ENCODE data around the gene KRTAP9-2. TPM values are rescaled to one million over a fixed set of nuclear protein-coding genes. Genes with fewer than 3 reads are reported as not detected.
"Not testable (repeated sequence)": the region's sequence is repeated elsewhere in the genome, so short reads cannot be mapped to it uniquely, and the experiment has no call there.

Gene KRTAP9-2
- total RNA-seq, 2 donors from 2014 or later, result not detected

DNA sequence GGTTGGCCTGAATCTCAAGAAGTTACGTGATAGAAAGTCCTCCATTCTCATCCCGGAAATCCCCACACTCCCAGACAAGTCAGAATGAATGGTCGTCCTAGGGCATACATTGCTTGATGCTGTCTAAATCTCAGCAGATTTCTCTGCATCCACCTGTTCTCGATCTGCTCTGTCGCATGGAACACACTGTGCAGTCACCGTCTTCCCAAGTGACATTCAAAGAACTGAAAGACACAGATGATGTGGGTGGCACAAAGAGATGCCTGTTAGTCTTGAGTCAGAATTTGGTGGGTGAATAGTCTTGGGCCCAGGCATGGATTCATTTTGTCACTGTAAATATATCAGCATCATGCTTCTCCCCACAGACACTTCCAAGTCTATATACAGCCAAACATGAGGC is 5.3 kb downstream of the KRTAP9-2 start:
- ATAC-seq (no peak), DNase-seq (no peak)
- intact Hi-C loops (cut with DNase I), result no loop called here

DNA sequence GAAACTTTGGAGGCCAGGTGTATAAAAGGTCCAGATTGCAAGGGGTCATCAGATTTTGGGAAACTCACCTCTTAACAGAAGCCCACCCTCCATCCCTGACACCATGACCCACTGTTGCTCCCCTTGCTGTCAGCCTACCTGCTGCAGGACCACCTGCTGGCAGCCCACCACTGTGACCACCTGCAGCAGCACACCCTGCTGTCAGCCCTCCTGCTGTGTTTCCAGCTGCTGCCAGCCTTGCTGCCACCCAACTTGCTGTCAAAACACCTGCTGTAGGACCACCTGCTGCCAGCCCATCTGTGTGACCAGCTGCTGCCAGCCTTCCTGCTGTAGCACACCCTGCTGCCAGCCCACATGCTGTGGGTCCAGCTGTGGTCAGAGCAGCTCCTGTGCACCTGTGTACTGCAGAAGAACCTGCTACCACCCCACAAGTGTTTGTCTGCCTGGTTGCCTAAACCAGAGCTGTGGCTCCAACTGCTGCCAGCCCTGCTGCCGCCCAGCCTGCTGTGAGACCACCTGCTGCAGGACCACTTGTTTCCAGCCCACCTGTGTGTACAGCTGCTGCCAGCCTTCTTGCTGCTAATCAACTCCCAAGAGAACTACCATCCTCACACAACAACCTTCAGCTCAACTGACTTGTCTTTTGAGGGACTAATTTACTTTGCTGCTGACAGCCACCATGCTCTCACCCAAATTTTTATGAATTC is 6.1 kb downstream of the KRTAP9-2 start, which contains the start of gene KRTAP9-3:
TSS of gene KRTAP9-3 (plus strand) at position 51 of the 707 bp plus-strand sequence. CDS start at position 104, 53 bp downstream.
- intact Hi-C loops (cut with DNase I), result not testable (repeated sequence)

DNA sequence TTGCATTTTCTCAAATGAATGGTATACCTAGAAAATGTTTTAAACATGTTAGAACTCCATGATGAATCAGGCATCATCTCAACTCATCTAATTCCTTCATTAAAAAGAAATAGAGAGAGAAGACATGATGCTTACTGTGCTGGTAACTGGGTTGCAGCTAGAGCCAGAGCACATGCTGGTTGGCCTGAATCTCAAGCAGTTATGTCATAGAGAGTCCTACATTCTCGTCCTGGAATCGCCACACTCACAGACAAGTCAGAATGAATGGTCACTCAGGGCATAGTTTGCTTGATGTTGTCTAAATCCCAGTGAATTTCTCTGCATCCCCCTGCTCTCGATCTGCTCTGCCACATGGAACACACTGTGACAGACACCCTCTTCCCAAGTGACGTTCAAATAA is 10.7 kb downstream of the KRTAP9-2 start:
- intact Hi-C loops (cut with DNase I); DNase-seq; ATAC-seq: not testable (repeated sequence)

More for the DNA sequence above, 6.1 kb downstream of the KRTAP9-2 start, which contains the start of gene KRTAP9-3:
- not testable (repeated sequence) for DNase-seq, ATAC-seq

DNA sequence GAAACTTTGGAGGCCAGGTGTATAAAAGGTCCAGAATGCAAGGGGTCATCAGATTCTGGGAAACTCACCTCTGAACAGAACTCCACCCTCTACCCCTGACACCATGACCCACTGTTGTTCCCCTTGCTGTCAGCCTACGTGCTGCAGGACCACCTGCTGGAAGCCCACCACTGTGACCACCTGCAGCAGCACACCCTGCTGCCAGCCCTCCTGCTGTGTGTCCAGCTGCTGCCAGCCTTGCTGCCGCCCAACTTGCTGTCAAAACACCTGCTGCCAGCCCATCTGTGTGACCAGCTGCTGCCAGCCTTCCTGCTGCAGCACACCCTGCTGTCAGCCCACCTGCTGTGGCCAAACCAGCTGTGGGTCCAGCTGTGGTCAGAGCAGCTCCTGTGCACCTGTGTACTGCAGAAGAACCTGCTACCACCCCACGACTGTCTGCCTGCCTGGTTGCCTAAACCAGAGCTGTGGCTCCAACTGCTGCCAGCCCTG is 11.5 kb downstream of the KRTAP9-2 start, which contains the start of gene KRTAP9-8:
TSS of gene KRTAP9-8 (plus strand) at position 51 of the 489 bp plus-strand sequence. CDS start at position 104, 53 bp downstream.
- intact Hi-C loops (cut with DNase I); ATAC-seq; DNase-seq: not testable (repeated sequence)

DNA sequence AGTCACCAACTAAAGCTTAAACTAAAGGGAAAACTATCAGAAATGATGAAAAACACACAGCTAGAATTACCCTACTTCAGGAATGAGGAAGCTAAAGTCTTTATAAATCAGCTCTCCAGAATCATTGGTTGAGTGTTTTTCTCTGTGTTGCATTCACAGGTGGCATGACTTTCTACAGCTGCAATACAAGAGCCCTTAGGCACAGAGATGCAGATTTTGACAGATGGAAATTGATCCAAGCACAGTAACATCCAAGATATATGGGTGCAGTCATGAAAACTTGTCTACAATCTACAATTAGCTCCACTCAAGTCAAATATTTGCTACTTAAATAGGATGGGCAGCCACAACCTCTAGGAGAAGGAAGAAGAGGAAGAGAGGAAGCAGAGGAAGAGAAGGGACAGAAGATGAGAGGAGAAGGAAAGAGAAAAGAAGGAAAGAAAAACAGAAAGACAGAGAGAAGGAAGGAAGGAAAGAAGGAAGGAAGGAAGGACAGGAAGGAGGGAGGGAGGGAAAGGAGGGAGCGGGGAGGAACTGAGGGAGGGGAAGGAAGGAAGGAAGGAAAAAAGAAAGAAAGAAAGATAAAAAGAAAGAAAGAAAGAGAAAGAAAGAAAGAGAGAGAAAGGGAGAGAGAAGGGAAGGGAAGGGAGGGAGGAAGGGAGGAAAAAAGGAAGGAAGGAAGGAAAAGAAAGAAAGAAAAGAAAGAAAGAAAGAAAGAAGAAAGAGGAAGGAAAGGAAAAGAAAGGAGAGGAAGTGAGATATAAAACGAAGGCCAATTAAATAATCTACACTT is 20.7 kb downstream of the KRTAP9-2 start:
- ATAC-seq; DNase-seq; intact Hi-C loops (cut with DNase I): not testable (repeated sequence)

DNA sequence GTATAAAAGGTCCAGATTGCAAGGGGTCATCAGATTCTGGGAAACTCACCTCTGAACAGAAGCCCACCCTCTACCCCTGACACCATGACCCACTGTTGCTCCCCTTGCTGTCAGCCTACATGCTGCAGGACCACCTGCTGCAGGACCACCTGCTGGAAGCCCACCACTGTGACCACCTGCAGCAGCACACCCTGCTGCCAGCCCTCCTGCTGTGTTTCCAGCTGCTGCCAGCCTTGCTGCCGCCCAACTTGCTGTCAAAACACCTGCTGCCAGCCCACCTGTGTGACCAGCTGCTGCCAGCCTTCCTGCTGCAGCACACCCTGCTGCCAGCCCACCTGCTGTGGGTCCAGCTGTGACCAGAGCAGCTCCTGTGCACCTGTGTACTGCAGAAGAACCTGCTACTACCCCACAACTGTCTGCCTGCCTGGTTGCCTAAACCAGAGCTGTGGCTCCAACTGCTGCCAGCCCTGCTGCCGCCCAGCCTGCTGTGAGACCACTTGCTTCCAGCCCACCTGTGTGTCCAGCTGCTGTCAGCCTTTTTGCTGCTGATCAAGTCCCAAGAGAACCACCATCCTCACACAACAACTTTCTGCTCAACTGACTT is 23.3 kb downstream of the KRTAP9-2 start, which contains the start of gene KRTAP9-4:
TSS of gene KRTAP9-4 (plus strand) at position 51 of the 604 bp plus-strand sequence. CDS start at position 85, 34 bp downstream.
- ATAC-seq; DNase-seq; intact Hi-C loops (cut with DNase I): not testable (repeated sequence)

DNA sequence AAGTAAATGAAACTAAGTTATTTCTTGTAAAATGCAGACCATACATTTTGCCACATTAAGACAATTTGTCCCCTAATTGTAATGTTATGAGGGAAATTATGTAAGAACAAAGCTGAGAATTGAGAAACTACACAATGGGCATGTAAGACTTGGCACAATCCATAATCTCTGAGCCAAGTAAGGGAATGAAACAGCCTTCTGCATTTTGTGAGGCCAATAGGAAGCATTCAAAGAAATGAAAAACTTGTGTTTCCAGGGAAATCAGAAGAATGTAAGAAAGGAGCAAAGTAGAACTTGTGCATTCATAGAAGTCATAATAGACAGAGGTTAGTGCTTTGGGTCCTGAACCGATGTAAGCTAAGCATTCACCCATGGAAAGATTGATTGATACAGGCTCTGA is 24.8 kb downstream of the KRTAP9-2 start:
- intact Hi-C loops (cut with DNase I), result no loop called here
- ATAC-seq, result no peak
- DNase-seq, result no peak

DNA sequence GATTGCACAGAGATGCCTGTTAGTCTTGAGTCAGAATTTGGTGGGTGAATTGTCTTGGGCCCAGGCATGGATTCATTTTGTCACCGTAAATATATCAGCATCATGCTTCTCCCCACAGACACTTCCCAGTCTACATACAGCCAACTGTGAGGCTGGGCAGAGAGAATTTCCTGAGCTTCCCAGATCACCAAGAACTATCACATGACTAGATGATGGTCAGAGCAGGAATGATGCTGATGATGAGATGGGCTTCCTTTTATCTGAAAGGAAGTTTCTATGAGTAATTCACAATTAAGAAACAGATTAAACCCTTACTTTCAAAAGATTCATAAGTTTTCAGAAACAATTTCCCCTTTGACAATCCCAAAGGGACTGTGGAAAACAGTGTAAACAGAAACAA is 28.4 kb downstream of the KRTAP9-2 start:
- ATAC-seq (no peak), DNase-seq (no peak)
- intact Hi-C loops (cut with DNase I), result no loop called here

DNA sequence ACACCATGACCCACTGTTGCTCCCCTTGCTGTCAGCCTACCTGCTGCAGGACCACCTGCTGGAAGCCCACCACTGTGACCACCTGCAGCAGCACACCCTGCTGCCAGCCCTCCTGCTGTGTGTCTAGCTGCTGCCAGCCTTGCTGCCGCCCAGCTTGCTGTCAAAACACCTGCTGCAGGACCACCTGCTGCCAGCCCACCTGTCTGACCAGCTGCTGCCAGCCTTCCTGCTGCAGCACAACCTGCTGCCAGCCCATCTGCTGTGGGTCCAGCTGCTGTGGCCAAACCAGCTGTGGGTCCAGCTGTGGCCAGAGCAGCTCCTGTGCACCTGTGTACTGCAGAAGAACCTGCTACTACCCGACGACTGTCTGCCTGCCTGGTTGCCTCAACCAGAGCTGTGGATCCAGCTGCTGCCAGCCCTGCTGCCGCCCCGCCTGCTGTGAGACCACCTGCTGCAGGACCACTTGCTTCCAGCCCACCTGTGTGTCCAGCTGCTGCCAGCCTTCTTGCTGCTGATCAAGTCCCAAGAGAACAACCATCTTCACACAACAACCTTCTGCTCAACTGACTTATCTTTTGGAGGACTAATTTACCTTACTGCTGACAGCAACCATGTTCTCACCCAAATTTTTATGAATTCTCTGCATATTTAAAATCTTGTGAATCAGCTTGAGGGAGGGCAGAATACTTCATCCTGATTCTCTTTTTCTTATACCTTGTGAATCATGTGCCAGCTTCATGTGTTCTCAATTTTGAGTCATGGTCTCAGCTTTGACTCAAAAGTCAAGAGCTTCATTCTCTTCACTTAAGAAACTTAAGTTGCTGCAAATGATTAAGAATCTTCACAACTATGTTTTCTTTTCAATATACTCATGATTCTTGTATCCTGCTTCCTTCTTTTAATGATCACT is 29.2 kb downstream of the KRTAP9-2 start, which contains the start of gene KRTAP9-9:
TSS of gene KRTAP9-9 (plus strand) at position 4 of the 910 bp plus-strand sequence.
- intact Hi-C loops (cut with DNase I); ATAC-seq: not testable (repeated sequence)

DNA sequence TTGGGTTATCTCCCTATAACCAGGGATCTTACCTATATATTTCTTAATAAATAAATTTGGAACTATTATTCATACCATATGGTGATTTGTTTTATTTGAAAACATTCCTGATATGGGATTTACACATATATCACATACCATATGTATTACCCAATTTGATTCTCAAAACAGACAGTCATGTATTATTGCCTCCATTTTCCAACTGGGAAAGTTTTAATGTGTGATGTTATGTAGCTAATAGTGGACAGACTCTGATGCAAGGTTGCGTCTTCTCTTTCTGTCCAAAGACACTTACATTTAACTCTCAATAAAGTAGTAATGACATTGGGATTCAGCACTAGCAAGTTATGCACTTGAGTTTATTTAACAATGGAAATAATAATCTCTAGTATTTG is 29.8 kb downstream of the KRTAP9-2 start:
- no peak for ATAC-seq
- no peak for DNase-seq
- intact Hi-C loops (cut with DNase I), result no loop called here

More for the DNA sequence above, 29.2 kb downstream of the KRTAP9-2 start, which contains the start of gene KRTAP9-9:
- DNase-seq, result not testable (repeated sequence)

DNA sequence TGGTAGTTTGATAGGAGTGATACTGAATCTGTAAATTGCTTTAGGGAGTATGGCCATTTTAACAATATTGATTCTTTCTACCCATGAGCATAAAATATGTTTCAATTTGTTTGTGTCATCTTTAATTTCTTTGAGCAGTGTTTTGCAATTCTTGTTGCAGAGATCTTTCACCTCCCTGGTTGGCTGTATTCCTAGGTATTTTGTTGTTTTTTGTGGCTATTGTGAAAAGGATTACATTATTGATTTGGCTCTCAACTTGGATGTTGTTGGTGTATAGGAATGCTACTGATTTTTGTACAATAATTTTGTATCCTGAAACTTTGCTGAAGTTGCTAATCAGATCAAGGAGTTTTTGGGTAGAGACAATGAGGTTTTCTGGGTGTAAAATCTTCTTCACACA is 32.0 kb downstream of the KRTAP9-2 start:
- intact Hi-C loops (cut with DNase I), result no loop called here
- no peak for DNase-seq
- ATAC-seq, result no peak

DNA sequence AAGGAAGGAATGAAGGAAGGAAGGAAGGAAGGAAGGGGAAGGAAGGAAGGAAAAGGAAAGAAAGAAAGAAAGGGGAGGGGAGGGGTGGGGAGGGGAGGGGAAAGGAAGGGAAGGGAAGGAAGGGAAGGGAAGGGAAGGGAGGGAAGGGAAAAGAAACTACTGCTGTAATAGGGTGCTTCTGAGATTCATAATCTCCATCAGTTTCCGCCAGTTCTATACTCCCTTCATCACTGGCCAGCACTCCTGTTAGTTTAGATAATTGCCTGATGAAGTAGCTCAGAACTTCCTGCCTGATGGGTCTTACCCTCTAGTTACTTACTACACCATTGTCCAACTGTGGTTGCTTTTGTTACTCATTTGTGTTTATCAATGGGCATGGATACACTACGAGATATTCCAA is 36.8 kb downstream of the KRTAP9-2 start:
- intact Hi-C loops (cut with DNase I), result no loop called here
- no peak for ATAC-seq
- no peak for DNase-seq

DNA sequence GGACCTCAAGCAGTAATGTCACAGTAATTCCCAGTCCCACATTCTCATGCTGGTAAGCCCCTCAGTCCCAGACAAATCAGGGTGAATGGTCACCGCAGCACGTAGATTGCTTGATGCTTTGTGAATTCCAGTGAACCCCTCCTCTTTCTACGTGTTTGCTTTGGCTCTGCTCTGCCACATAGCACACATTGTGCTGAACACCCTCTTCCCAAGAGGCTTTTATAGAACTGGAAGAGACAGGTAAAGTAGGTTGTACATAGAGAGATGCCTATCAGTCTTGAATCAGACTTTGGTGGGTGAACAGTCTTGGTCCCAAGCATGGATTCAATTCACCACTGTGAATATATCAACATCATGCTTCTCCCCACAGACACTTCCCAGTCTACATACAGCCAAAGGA is 38.2 kb downstream of the KRTAP9-2 start:
- intact Hi-C loops (cut with DNase I), result no loop called here
- no peak for ATAC-seq
- no peak for DNase-seq

DNA sequence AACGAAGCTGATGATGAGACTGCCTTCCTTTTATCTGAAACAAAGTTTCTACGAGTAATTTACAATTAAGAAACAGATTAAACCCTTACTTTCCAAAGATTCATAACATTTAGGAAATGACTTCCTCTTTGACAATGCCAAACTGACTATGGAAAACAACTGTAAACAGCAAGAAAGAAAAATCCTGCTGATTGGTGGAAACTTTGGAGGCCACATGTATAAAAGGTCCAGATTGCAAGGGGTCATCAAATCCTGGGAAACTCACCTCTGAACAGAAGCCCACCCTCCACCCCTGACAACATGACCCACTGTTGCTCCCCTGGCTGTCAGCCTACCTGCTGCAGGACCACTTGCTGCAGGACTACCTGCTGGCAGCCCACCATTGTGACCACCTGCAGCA is 38.6 kb downstream of the KRTAP9-2 start, which contains the start of gene KRTAP9-6:
TSS of gene KRTAP9-6 (plus strand) at position 301 of the 400 bp plus-strand sequence. CDS start at position 301, 0 bp downstream.
- intact Hi-C loops (cut with DNase I), result no loop called here
- ATAC-seq (no peak), DNase-seq (no peak)

DNA sequence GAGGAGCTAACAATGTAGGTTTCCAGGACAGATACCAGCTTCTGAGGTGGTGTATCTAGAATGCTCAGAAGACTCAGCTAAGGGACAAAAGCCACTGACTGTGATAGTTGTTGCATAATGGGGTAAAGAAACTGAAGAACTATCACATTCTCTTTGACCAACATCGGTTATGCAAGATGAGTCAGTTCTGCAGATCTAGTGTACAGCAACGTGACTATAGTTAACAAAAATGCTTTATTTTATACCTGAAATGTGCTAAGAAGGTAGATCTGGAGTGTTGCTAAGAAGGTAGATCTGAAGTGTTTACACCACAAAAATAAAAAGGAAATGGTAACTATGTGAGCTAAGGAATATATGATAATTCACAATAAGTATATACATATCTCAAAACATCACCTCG is 41.3 kb downstream of the KRTAP9-2 start:
- no peak for DNase-seq
- intact Hi-C loops (cut with DNase I), result no loop called here
- no peak for ATAC-seq

DNA sequence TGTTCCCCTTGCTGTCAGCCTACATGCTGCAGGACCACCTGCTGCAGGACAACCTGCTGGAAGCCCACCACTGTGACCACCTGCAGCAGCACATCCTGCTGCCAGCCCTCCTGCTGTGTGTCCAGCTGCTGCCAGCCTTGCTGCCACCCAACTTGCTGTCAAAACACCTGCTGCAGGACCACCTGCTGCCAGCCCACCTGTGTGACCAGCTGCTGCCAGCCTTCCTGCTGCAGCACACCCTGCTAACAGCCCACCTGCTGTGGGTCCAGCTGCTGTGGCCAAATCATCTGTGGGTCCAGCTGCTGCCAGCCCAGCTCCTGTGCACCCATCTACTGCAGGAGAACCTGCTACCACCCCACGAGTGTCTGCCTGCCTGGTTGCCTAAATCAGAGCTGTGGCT is 44.9 kb downstream of the KRTAP9-2 start:
- DNase-seq; ATAC-seq; intact Hi-C loops (cut with DNase I): not testable (repeated sequence)

DNA sequence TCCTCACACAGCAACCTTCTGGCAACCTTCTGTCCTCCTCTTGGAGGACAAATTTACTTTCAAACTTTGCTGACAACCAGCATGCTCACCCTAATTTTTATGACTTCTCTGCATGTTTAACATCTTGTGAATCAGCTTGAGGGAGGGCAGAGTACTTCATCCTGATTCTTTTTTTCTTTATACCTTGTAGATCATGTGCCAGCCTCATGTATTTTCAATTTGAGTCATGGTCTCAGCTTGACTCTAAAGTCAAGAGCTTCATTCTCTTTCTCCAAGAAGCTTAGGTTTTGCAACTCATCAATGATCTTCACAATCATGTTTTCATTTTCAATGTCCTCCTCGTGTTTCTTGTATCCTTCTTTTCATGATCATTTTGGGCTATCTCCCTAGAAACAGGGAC is 45.4 kb downstream of the KRTAP9-2 start:
- intact Hi-C loops (cut with DNase I), result no loop called here
- DNase-seq (no peak), ATAC-seq (no peak)

DNA sequence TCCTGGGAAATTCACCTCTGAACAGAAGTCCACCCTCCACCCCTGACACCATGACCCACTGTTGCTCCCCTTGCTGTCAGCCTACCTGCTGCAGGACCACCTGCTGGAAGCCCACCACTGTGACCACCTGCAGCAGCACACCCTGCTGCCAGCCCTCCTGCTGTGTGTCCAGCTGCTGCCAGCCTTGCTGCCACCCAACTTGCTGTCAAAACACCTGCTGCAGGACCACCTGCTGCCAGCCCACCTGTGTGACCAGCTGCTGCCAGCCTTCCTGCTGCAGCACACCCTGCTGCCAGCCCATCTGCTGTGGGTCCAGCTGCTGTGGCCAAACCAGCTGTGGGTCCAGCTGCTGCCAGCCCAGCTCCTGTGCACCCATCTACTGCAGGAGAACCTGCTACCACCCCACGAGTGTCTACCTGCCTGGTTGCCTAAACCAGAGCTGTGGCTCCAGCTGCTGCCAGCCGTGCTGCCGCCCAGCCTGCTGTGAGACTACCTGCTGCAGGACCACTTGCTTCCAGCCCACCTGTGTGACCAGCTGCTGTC is 49.3 kb downstream of the KRTAP9-2 start, which contains the start of gene KRTAP9-7:
TSS of gene KRTAP9-7 (plus strand) at position 51 of the 543 bp plus-strand sequence. CDS start at position 51, 0 bp downstream.
- ATAC-seq; DNase-seq; intact Hi-C loops (cut with DNase I): not testable (repeated sequence)

Data from left cardiac atrium (tissue), 4 donors.